IMR-90 (cell line): ENCODE data around the gene FOXL1. TPM values are rescaled to one million over a fixed set of nuclear protein-coding genes. Genes with fewer than 3 reads are reported as not detected.

ENCODE experiments used
- ATAC-seq: fragments of 200-7000 bp; cut with Tn5 transposase; 2 replicates; pipeline ENCODE4 v1.9.1; 2020; ENCODE audit warnings: low read depth, mild to moderate bottlenecking, moderate library complexity
- BruUV-seq: library from RNA; stranded (reverse); fragments of 400-500 nt; replicated peaks from 2 replicates; lab custom pipeline; 2021; lab: Mats Ljungman, UMichigan
- CTCF ChIA-PET: fragments of 300-600 bp; formaldehyde crosslinking; extraction: SDS; loops from one replicate; lab custom pipeline; 2021; ENCODE audit warnings: antibody characterized with exemption; lab: Yijun Ruan, JAX
- POLR2A ChIA-PET: fragments of 300-600 bp; sonication (Branson Sonifier 250); formaldehyde crosslinking; loops from one replicate; lab custom pipeline; 2022; ENCODE audit warnings: antibody characterized with exemption; ENCODE audit not compliant: unreplicated experiment; lab: Charles Lee
- DNase-seq: peaks from one replicate; pipeline ENCODE4 v3.0.0; 2013
- H2AFZ ChIP-seq: replicated peaks from 2 replicates; pipeline ENCODE3; 2013; ENCODE audit warnings: low read length, mild to moderate bottlenecking; ENCODE audit not compliant: poor library complexity
- H2AK5ac ChIP-seq: 2 replicates; pipeline ENCODE4 v1.6.1; 2013; ENCODE audit warnings: low read depth, low read length, inconsistent platforms
- H2AK9ac ChIP-seq: replicated peaks from 2 replicates; pipeline ENCODE3; 2013; ENCODE audit warnings: mild to moderate bottlenecking, low read depth, low read length, moderate library complexity; ENCODE audit not compliant: poor library complexity
- H2BK120ac ChIP-seq: 2 replicates; pipeline ENCODE4 v1.6.1; 2013; ENCODE audit warnings: low read depth, low read length, inconsistent platforms
- H2BK15ac ChIP-seq: 3 replicates; pipeline ENCODE4 v1.6.1; 2013; ENCODE audit warnings: low read depth, low read length, inconsistent platforms
- H2BK20ac ChIP-seq: 2 replicates; pipeline ENCODE4 v1.6.1; 2013; ENCODE audit warnings: low read depth, mild to moderate bottlenecking, inconsistent platforms, low read length, moderate library complexity
- H2BK5ac ChIP-seq: 2 replicates; pipeline ENCODE4 v1.6.1; 2013; ENCODE audit warnings: mild to moderate bottlenecking, low read depth, low read length, inconsistent platforms; ENCODE audit not compliant: poor library complexity, severe bottlenecking
- H3K14ac ChIP-seq: replicated peaks from 2 replicates; pipeline ENCODE4 v1.6.1; 2013; ENCODE audit warnings: low read depth, low read length, inconsistent platforms
- H3K18ac ChIP-seq: 2 replicates; pipeline ENCODE4 v1.6.1; 2013; ENCODE audit warnings: low read depth, low read length, control low read depth
- H3K23ac ChIP-seq: 2 replicates; pipeline ENCODE4 v1.6.1; 2013; ENCODE audit warnings: low read depth, low read length, inconsistent platforms
- H3K27ac ChIP-seq: 2 replicates; pipeline ENCODE4 v1.5.1; 2013; ENCODE audit warnings: mild to moderate bottlenecking, control low read depth, low read length; ENCODE audit not compliant: insufficient read depth
- H3K27me3 ChIP-seq: 2 replicates; pipeline ENCODE4 v1.6.1; 2013; ENCODE audit warnings: low read length; ENCODE audit not compliant: control insufficient read depth, insufficient read depth
- H3K36me3 ChIP-seq: 2 replicates; pipeline ENCODE4 v1.6.1; 2013; ENCODE audit warnings: low read length, mixed read lengths; ENCODE audit not compliant: control insufficient read depth, insufficient read depth
- H3K4ac ChIP-seq: 2 replicates; pipeline ENCODE4 v1.6.1; 2013; ENCODE audit warnings: low read depth, low read length, inconsistent platforms
- H3K4me1 ChIP-seq: 2 replicates; pipeline ENCODE4 v1.6.1; 2013; ENCODE audit warnings: low read length, mixed read lengths; ENCODE audit not compliant: control insufficient read depth, insufficient read depth
- H3K4me2 ChIP-seq: 2 replicates; pipeline ENCODE4 v1.6.1; 2013; ENCODE audit warnings: low read depth, mild to moderate bottlenecking, control low read depth, low read length, moderate library complexity
- H3K4me3 ChIP-seq: 2 replicates; pipeline ENCODE4 v1.5.1; 2013; ENCODE audit warnings: low read depth, mild to moderate bottlenecking, control low read depth, low read length, moderate library complexity; ENCODE audit not compliant: insufficient read depth
- H3K56ac ChIP-seq: 2 replicates; pipeline ENCODE4 v1.6.1; 2013; ENCODE audit warnings: low read length, inconsistent platforms; ENCODE audit not compliant: insufficient read depth; ENCODE audit errors: extremely low read depth
- H3K79me1 ChIP-seq, 2 experiments: 2 replicates each; pipeline ENCODE4 v1.6.1; 2013; ENCODE audit warnings: low read length in 2 of 2, inconsistent platforms in 1 of 2, low read depth in 1 of 2
- H3K9ac ChIP-seq: 2 replicates; pipeline ENCODE4 v1.6.1; 2013; ENCODE audit warnings: low read depth, low read length, control low read depth
- H3K9me1 ChIP-seq: 2 replicates; pipeline ENCODE4 v1.6.1; 2013; ENCODE audit warnings: low read length, inconsistent platforms; ENCODE audit not compliant: insufficient read depth
- H3K9me3 ChIP-seq: 2 replicates; pipeline ENCODE4 v1.6.1; 2013; ENCODE audit warnings: low read length; ENCODE audit not compliant: control insufficient read depth, insufficient read depth
- H4K20me1 ChIP-seq: 2 replicates; pipeline ENCODE4 v1.6.1; 2013; ENCODE audit warnings: low read length, inconsistent platforms; ENCODE audit not compliant: insufficient read depth
- H4K5ac ChIP-seq: 2 replicates; pipeline ENCODE4 v1.6.1; 2013; ENCODE audit warnings: mild to moderate bottlenecking, low read depth, low read length, control low read depth
- H4K8ac ChIP-seq, 2 experiments: 2 replicates each; pipeline ENCODE4 v1.6.1; 2013; ENCODE audit warnings: low read depth in 2 of 2, low read length in 2 of 2, control low read depth in 1 of 2, inconsistent platforms in 1 of 2
- H4K91ac ChIP-seq: 2 replicates; pipeline ENCODE4 v1.6.1; 2013; ENCODE audit warnings: low read depth, low read length, inconsistent platforms; ENCODE audit not compliant: insufficient read depth
- RAD21 ChIP-seq: IDR thresholded peaks from 2 replicates; pipeline ENCODE4 v1.6.1; 2012; ENCODE audit warnings: low read length, improper control_type of control experiment
- WGBS, 2 experiments: methylation state at CpG; one replicate each; pipeline versions ENCODE4 v1.1.5 to v1.1.7; 2013; ENCODE audit warnings: missing lambda C conversion rate in 2 of 2; ENCODE audit not compliant: insufficient read length in 1 of 2; ENCODE audit errors: extremely low coverage in 2 of 2; 5-methylcytosine and 5-hydroxymethylcytosine counted together
- dilution Hi-C: fragments of 300-500 bp; cut with HindIII; formaldehyde crosslinking; loops from one replicate; pipeline ENCODE4 v1.14.3; 2018; ENCODE audit warnings: low sequenced_read_pairs; ENCODE audit not compliant: unreplicated experiment
- in situ Hi-C: fragments of 300-500 bp; cut with MboI; formaldehyde crosslinking; loops from 3 replicates; pipeline ENCODE4 v1.14.3; 2019; ENCODE audit warnings: low sequenced_read_pairs, inconsistent platforms, mixed read lengths
- intact Hi-C: fragments of 100-400 bp; cut with micrococcal nuclease; formaldehyde crosslinking; loops from 2 replicates; pipeline ENCODE4 v1.10.0; 2022
- polyA plus RNA-seq, 3 experiments: library from polyadenylated mRNA; depleted of rRNA; stranded (reverse); fragments of >200 nt; gene quantifications; 2 replicates each; pipeline ENCODE4 v1.2.3, GENCODE V29; 2012; ENCODE audit warnings: low replicate concordance in 1 of 3
- total RNA-seq: library from RNA; depleted of rRNA; stranded (reverse); fragments of >200 nt; gene quantifications from 2 replicates; pipeline ENCODE4 v1.2.3, GENCODE V29; 2012
- TF ChIP-seq, protein P1 (sequence below): fragments of 150-350 bp; IDR thresholded peaks from 2 replicates; pipeline ENCODE4 v1.6.1; 2017; ENCODE audit warnings: mild to moderate bottlenecking, antibody characterized with exemption, low read length, low read depth

FOXL1 gene
- total and polyA plus RNA-seq, 2 of the 4 experiments (the other 2 are of a cell fraction), result 15.2 to 25.8 TPM

DNA sequence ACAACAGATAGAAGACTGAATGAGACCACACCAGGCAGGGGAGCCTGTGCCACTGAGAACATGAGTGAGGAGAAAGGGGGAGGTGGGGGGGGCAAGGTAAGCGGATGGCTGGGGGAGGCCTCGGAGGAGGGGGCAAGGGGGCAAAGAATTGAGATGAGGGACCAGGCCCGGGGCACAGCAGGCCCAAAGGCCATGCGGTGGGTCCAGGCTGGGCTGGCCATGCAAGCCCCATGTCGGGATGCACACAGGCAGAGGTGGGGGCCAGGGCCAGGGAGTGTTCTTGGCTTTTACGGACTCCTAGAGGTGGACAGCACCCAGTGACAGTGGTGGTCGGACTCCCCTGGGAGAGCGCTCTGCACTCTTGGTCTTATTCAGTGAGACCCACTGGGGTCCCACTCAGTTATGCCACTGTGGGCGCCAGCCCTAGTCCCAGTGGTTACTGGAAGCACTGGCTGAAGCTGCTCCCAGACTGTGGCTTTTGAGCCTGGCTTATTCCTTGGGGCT lies 18.5 kb upstream of the FOXL1 start:
- BruUV-seq, result no TSS peak
- H3K9me3 ChIP-seq, result no peaks in the 10 kb centered on the region
- no peaks in the 10 kb centered on the region for H3K27me3 ChIP-seq
- ATAC-seq (no peak), DNase-seq (no peak)
- no peak overlapping the region for H2AK9ac ChIP-seq
- H3K23ac ChIP-seq, result no peak overlapping the region
- in situ Hi-C loops (loop anchor here (5.0 kb wide), 1 partner anchor 717 kb away; no protein-coding TSS in a partner anchor), dilution Hi-C loops (no loop called here), intact Hi-C loops (loop anchor here (5.0 to 10.0 kb wide), 2 partner anchors 822 to 1075 kb away; partner anchors contain the start of gene FBXO31)
- H2BK120ac ChIP-seq, result no peak overlapping the region
- H3K18ac ChIP-seq, result no peak overlapping the region
- peaks cover 7% of the 10 kb centered on the region for H3K9me1 ChIP-seq
- H4K5ac ChIP-seq, result no peak overlapping the region
- 81% methylated on average over 6 of the region's 9 CpGs; no CpG with 5 or more reads in 1 of the 2 experiments for WGBS, 2 experiments
- H3K4me2 ChIP-seq, result no peak overlapping the region
- H3K9ac ChIP-seq, result no peak overlapping the region
- H4K20me1 ChIP-seq, result no peaks in the 10 kb centered on the region
- H3K4ac ChIP-seq, result no peak overlapping the region
- no peak overlapping the region for H4K8ac ChIP-seq
- peaks cover 0 to 8% of the 10 kb centered on the region in 2 experiments; a peak in 3 of 4 replicates for H3K79me1 ChIP-seq
- H4K91ac ChIP-seq, result no peak overlapping the region
- ChIA-PET CTCF (no interaction called here), POLR2A (no interaction called here)
- no peak for TF ChIP-seq RAD21
- TF ChIP-seq, protein P1, sequence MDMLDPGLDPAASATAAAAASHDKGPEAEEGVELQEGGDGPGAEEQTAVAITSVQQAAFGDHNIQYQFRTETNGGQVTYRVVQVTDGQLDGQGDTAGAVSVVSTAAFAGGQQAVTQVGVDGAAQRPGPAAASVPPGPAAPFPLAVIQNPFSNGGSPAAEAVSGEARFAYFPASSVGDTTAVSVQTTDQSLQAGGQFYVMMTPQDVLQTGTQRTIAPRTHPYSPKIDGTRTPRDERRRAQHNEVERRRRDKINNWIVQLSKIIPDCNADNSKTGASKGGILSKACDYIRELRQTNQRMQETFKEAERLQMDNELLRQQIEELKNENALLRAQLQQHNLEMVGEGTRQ, result no peak
- H2AK5ac ChIP-seq, result no peak overlapping the region
- H3K27ac ChIP-seq, result no peak overlapping the region
- H3K36me3 ChIP-seq, result no peaks in the 10 kb centered on the region
- peaks cover 3% of the 10 kb centered on the region; the same call in 1 of the 2 replicates for H3K4me1 ChIP-seq
- H2BK15ac ChIP-seq, result no peak overlapping the region
- H3K14ac ChIP-seq, result no peak overlapping the region
- no peak overlapping the region for H3K56ac ChIP-seq
- no peak overlapping the region for H2BK5ac ChIP-seq
- H2AFZ ChIP-seq, result no peak overlapping the region
- no peak overlapping the region for H3K4me3 ChIP-seq
- H2BK20ac ChIP-seq, result no peak overlapping the region
